Activated T-cell treated with anti-CD3 and anti-CD28 coated beads for 24 hours (primary cell): ENCODE measurements around the gene TREH.
A peak's percentile ranks its signal among the peaks of the same experiment; 100 is the strongest.

ENCODE experiments used
- DNase-seq: peaks from one replicate; pipeline ENCODE4 v3.0.0-alpha.2; 2020; ENCODE audit warnings: low read depth

TREH gene

GRCh38 chr11:118610773-118611432 is 68.5 kb downstream of the TREH start:
- peak; percentile 76 for DNase-seq

- DNase-seq, result no peak
These were observed 69.2 kb downstream of the TREH start for GRCh38 chr11:118610225-118610772.

- no peak for DNase-seq
These were observed 69.8 kb downstream of the TREH start for GRCh38 chr11:118609380-118610224.

GRCh38 chr11:118608360-118609227 is 70.9 kb downstream of the TREH start:
- DNase-seq, result peak; percentile 49

- peak; percentile 11 for DNase-seq
These were observed 71.8 kb downstream of the TREH start, which contains the start of gene PHLDB1 for GRCh38 chr11:118607401-118608359. Gene PHLDB1 (plus strand): TSS chr11:118607615. CDS start chr11:118613837, 6,222 bp downstream.
